GM23248 (cell line): ENCODE results near the gene SIT1. TPM values are rescaled to one million over a fixed set of nuclear protein-coding genes. Genes with fewer than 3 reads are reported as not detected.

Source experiments
- DNase-seq: peaks from one replicate; pipeline ENCODE4 v3.0.0-alpha.2; 2015
- H2AFZ ChIP-seq: fragments of 200-600 bp; sonication (generic); 2 replicates; pipeline ENCODE4 v1.6.1; 2016; ENCODE audit warnings: antibody characterized with exemption
- H3F3A ChIP-seq: fragments of 200-600 bp; sonication (generic); 2 replicates; pipeline ENCODE4 v1.6.1; 2016; ENCODE audit warnings: mild to moderate bottlenecking, antibody characterized with exemption, mixed run types; ENCODE audit not compliant: insufficient read depth
- H3K27ac ChIP-seq: fragments of 200-600 bp; sonication (generic); 2 replicates; pipeline ENCODE4 v1.5.1; 2016; ENCODE audit warnings: mild to moderate bottlenecking
- H3K27me3 ChIP-seq: fragments of 200-600 bp; sonication (generic); replicated peaks from 2 replicates; pipeline ENCODE4 v1.6.1; 2016; ENCODE audit warnings: mild to moderate bottlenecking; ENCODE audit not compliant: insufficient read depth
- H3K36me3 ChIP-seq: fragments of 200-600 bp; sonication (generic); 2 replicates; pipeline ENCODE4 v1.6.1; 2016; ENCODE audit warnings: low read depth, mild to moderate bottlenecking
- H3K4me1 ChIP-seq: fragments of 200-600 bp; sonication (generic); 2 replicates; pipeline ENCODE4 v1.6.1; 2016; ENCODE audit warnings: mild to moderate bottlenecking; ENCODE audit not compliant: insufficient read depth
- H3K4me2 ChIP-seq: fragments of 200-600 bp; sonication (generic); one replicate; pipeline ENCODE4 v1.6.1; 2016; ENCODE audit warnings: mild to moderate bottlenecking; ENCODE audit not compliant: unreplicated experiment
- H3K4me3 ChIP-seq: fragments of 200-600 bp; sonication (generic); 2 replicates; pipeline ENCODE4 v1.5.1; 2016; ENCODE audit warnings: mild to moderate bottlenecking
- H3K79me2 ChIP-seq: fragments of 200-600 bp; sonication (generic); 2 replicates; pipeline ENCODE4 v1.6.1; 2016; ENCODE audit warnings: mild to moderate bottlenecking; ENCODE audit not compliant: insufficient read depth
- H3K9ac ChIP-seq: fragments of 200-600 bp; sonication (generic); 2 replicates; pipeline ENCODE4 v1.6.1; 2016; ENCODE audit warnings: mild to moderate bottlenecking
- H3K9me2 ChIP-seq: fragments of 200-600 bp; sonication (generic); 2 replicates; pipeline ENCODE4 v1.6.1; 2016; ENCODE audit warnings: mixed run types, mild to moderate bottlenecking, moderate library complexity; ENCODE audit not compliant: insufficient read depth
- H3K9me3 ChIP-seq: fragments of 200-600 bp; sonication (generic); one replicate; pipeline ENCODE4 v1.6.1; 2017; ENCODE audit warnings: low read depth
- H4K20me1 ChIP-seq: fragments of 200-600 bp; sonication (generic); 2 replicates; pipeline ENCODE4 v1.6.0; 2016; ENCODE audit not compliant: insufficient read depth
- EZH2 ChIP-seq: fragments of 200-600 bp; sonication (generic); IDR thresholded peaks from 2 replicates; pipeline ENCODE4 v1.6.1; 2018; ENCODE audit warnings: antibody characterized with exemption, mild to moderate bottlenecking; ENCODE audit not compliant: insufficient read depth, poor library complexity, severe bottlenecking
- EZH2phosphoT487 ChIP-seq: fragments of 200-600 bp; sonication (generic); IDR thresholded peaks from 2 replicates; pipeline ENCODE4 v1.6.1; 2018; ENCODE audit warnings: antibody characterized with exemption, moderate library complexity, mild to moderate bottlenecking, low read depth; ENCODE audit not compliant: insufficient read depth
- WGBS, 2 experiments: methylation state at CpG; one replicate each; pipeline ENCODE4 v1.1.6; 2015 to 2017; ENCODE audit warnings: low lambda C conversion rate in 2 of 2, low coverage in 1 of 2; ENCODE audit errors: missing lambda C conversion rate in 2 of 2; 5-methylcytosine and 5-hydroxymethylcytosine counted together
- in situ Hi-C: fragments of 300-500 bp; cut with MboI; formaldehyde crosslinking; loops from 2 replicates; pipeline ENCODE4 v1.15.0; 2020
- polyA plus RNA-seq: library from polyadenylated mRNA; unstranded; fragments of >200 nt; fragmentation: Nextera tagmentation; extraction: Ambion mirVana; gene quantifications from 2 replicates; pipeline ENCODE4 v1.2.1, GENCODE V29; 2016
- total RNA-seq: library from RNA; depleted of rRNA; stranded (reverse); fragments of >200 nt; shearing (Covaris generic); gene quantifications from 2 replicates; pipeline ENCODE4 v1.2.3, GENCODE V29; 2014

SIT1 gene
- total and polyA plus RNA-seq, 2 experiments from 2014 or later, result not detected

DNA sequence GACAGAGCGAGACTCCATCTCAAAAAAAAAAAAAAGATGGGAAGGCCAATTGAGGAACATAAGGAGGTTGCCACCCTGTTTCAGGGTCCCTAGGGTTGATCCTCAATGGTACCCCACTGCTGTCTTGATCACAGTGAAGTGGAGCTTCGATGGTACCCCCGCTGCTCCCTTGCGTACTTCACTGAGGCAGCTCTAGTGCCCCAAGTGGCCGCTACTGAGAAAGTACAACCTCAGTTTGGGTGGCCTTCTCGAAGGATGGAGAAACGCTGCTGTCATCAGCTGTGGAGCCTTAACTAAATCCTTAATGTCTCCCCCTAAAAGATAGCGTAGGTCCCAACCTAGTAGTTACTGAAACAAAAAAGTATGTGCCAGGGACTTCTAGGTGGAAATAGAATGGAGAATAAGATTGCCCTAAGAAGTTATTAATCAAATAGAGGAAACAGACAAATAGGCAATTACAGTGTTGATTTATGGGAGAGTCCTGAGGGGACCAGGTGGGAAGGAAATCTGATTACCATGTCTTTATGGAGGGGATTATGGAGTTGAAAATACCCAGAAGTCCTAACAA is 39.4 kb downstream of the SIT1 start:
- no peaks in the 10 kb centered on the region for H3K9me2 ChIP-seq
- no peak overlapping the region for H2AFZ ChIP-seq
- H3K27ac ChIP-seq, result no peak overlapping the region
- no peaks in the 10 kb centered on the region for H4K20me1 ChIP-seq
- 24% methylated on average over 8 of the region's 8 CpGs for WGBS, 2 experiments
- no peaks in the 10 kb centered on the region for H3K9me3 ChIP-seq
- H3K79me2 ChIP-seq, result peaks cover 18% of the 10 kb centered on the region
- H3K4me3 ChIP-seq, result no peak overlapping the region
- TF ChIP-seq EZH2 (no peak), EZH2phosphoT487 (no peak)
- H3F3A ChIP-seq, result no peaks in the 10 kb centered on the region
- peaks cover 6% of the 10 kb centered on the region; the same call in 1 of the 2 replicates for H3K4me1 ChIP-seq
- DNase-seq, result peak; percentile 74
- no peak overlapping the region for H3K9ac ChIP-seq
- H3K27me3 ChIP-seq, result no peaks in the 10 kb centered on the region
- peaks cover 7% of the 10 kb centered on the region; the same call in 1 of the 2 replicates for H3K36me3 ChIP-seq
- no peak overlapping the region for H3K4me2 ChIP-seq
- in situ Hi-C loops, result loop anchor here (25.0 kb wide), 1 partner anchor 101 kb away; no protein-coding TSS in a partner anchor

DNA sequence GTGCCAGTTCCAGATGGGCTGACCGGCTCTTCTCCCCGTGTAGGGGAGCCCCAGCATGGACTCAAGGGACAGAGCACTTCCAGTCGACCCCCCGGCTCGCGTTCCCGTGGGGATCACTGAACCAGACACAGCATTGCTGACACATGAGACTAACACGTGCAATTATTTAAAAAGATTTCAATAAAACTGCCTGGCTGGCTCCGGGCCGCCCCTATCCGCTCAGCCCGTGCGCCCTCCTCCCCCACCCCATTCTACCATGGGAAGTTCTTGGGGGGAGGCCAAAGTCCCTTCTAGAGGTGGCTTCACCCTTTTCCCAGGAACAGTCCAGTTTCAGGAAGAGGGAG is 40.9 kb downstream of the SIT1 start:
- Histone ChIP-seq H3K9ac (no peak overlapping the region), H3K27ac (no peak overlapping the region)
- TF ChIP-seq EZH2, result no peak
- no peak for TF ChIP-seq EZH2phosphoT487

DNA sequence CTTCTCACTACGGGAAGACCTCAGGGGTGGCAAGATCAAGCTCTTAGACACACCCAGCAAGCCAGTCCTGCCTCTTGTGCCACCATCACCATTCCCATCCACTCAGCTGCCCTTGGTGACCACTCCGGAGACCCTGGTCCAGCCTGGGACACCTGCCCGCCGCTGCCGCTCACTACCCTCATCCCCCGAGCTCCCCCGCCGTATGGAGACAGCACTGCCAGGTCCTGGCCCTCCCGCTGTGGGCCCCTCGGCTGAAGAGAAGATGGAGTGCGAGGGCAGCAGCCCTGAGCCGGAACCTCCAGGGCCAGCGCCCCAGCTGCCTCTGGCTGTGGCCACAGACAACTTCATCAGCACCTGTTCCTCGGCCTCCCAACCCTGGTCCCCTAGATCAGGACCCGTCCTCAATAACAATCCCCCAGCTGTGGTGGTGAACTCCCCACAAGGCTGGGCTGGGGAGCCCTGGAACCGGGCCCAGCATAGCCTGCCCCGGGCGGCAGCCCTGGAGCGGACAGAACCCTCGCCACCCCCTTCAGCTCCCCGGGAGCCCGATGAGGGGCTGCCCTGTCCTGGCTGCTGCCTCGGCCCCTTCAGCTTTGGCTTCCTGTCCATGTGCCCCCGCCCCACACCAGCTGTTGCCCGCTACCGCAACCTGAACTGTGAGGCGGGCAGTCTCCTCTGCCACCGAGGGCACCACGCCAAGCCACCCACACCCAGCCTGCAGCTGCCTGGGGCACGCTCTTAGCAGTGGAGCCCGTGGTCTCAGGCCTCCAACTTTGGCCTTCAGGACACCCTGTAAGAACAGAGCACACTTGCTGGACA is 41.5 kb downstream of the SIT1 start:
- no peak overlapping the region for H3K27ac ChIP-seq
- H3K9ac ChIP-seq, result no peak overlapping the region
- H3K79me2 ChIP-seq, result peaks cover 25% of the 10 kb centered on the region
- no peak overlapping the region for H3K4me2 ChIP-seq
- H3K4me1 ChIP-seq, result peaks cover 7% of the 10 kb centered on the region; the same call in 1 of the 2 replicates
- TF ChIP-seq EZH2phosphoT487 (no peak), EZH2 (no peak)
- H3K27me3 ChIP-seq, result no peaks in the 10 kb centered on the region
- H3K9me3 ChIP-seq, result no peaks in the 10 kb centered on the region
- in situ Hi-C loops, result loop anchor here (25.0 kb wide), 1 partner anchor 103 kb away; no protein-coding TSS in a partner anchor
- no peaks in the 10 kb centered on the region for H3F3A ChIP-seq
- 81 to 82% methylated on average over 29 of the region's 31 CpGs for WGBS, 2 experiments
- no peak for DNase-seq
- H3K4me3 ChIP-seq, result no peak overlapping the region
- H2AFZ ChIP-seq, result no peak overlapping the region
- peaks cover 7% of the 10 kb centered on the region; the same call in 1 of the 2 replicates for H3K36me3 ChIP-seq
- no peaks in the 10 kb centered on the region for H4K20me1 ChIP-seq
- H3K9me2 ChIP-seq, result no peaks in the 10 kb centered on the region

More for the DNA sequence above, 40.9 kb downstream of the SIT1 start:
- no peak for DNase-seq
- H3K4me3 ChIP-seq, result no peak overlapping the region
- WGBS, 2 experiments, result 56 to 64% methylated on average over 13 of the region's 13 CpGs
- no peaks in the 10 kb centered on the region for H3K9me3 ChIP-seq
- H4K20me1 ChIP-seq, result no peaks in the 10 kb centered on the region
- H3K4me2 ChIP-seq, result no peak overlapping the region
- peaks cover 7% of the 10 kb centered on the region; the same call in 1 of the 2 replicates for H3K4me1 ChIP-seq
- peaks cover 7% of the 10 kb centered on the region; the same call in 1 of the 2 replicates for H3K36me3 ChIP-seq
- in situ Hi-C loops, result loop anchor here (25.0 kb wide), 1 partner anchor 103 kb away; no protein-coding TSS in a partner anchor
- no peak overlapping the region for H2AFZ ChIP-seq
- no peaks in the 10 kb centered on the region for H3K27me3 ChIP-seq
- no peaks in the 10 kb centered on the region for H3F3A ChIP-seq
- H3K9me2 ChIP-seq, result no peaks in the 10 kb centered on the region
- H3K79me2 ChIP-seq, result peaks cover 25% of the 10 kb centered on the region

DNA sequence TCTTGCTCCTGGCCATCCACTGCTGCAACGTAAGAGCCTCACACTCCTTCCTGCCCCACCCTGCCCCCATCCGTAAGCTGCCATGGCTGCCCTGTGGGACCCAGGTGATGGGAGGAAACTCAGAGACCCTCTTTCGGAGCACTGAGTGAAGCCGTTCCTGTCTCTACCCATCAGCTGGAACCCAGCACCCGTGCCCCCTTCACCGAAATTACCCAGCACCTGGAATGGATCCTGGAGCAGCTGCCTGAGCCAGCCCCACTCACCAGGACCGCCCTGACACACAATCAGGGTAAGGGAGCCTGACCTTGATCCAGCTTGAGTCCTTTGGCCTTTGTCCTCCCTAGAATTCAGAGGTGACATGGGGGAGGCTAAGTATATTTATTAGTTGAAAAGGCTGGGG is 42.5 kb downstream of the SIT1 start:
- no peak overlapping the region for H3K4me3 ChIP-seq
- no peaks in the 10 kb centered on the region for H3K27me3 ChIP-seq
- peaks cover 8% of the 10 kb centered on the region for H3K4me1 ChIP-seq
- H3K4me2 ChIP-seq, result no peak overlapping the region
- H2AFZ ChIP-seq, result no peak overlapping the region
- no peak for DNase-seq
- H3K36me3 ChIP-seq, result peaks cover 7% of the 10 kb centered on the region; the same call in 1 of the 2 replicates
- WGBS, 2 experiments, result 91 to 92% methylated on average over 7 of the region's 7 CpGs
- H3K9me2 ChIP-seq, result no peaks in the 10 kb centered on the region
- no peaks in the 10 kb centered on the region for H3K9me3 ChIP-seq
- H3K27ac ChIP-seq, result no peak overlapping the region
- TF ChIP-seq EZH2phosphoT487 (no peak), EZH2 (no peak)
- H3F3A ChIP-seq, result peaks cover 6% of the 10 kb centered on the region
- H3K79me2 ChIP-seq, result peaks cover 25% of the 10 kb centered on the region
- no peaks in the 10 kb centered on the region for H4K20me1 ChIP-seq
- in situ Hi-C loops, result loop anchor here (25.0 kb wide), 1 partner anchor 104 kb away; no protein-coding TSS in a partner anchor
- H3K9ac ChIP-seq, result no peak overlapping the region
